SK-N-SH (cell line): Measurements from ENCODE around the gene PNKP. TPM values are rescaled to one million over a fixed set of nuclear protein-coding genes. Genes with fewer than 3 reads are reported as not detected.

Experiments used
- CTCF ChIA-PET: fragments of 300-600, 350-600 bp; formaldehyde crosslinking; extraction: SDS; loops from one replicate; lab custom pipeline; 2021; lab: Yijun Ruan, JAX
- POLR2A ChIA-PET: fragments of 350-600 bp; sonication (Branson Sonifier 250); formaldehyde crosslinking; extraction: SDS; loops from one replicate; lab custom pipeline; 2020; ENCODE audit warnings: antibody characterized with exemption, inconsistent platforms; lab: Yijun Ruan, JAX
- DNase-seq: peaks from one replicate; pipeline ENCODE4 v3.0.0; 2012
- H2AFZ ChIP-seq: fragments of 200-600 bp; sonication (generic); 2 replicates; pipeline ENCODE4 v1.8.1; 2016; ENCODE audit warnings: antibody characterized with exemption, mild to moderate bottlenecking, low read depth
- H3F3A ChIP-seq: fragments of 200-600 bp; sonication (generic); replicated peaks from 2 replicates; pipeline ENCODE3; 2016; ENCODE audit warnings: antibody characterized with exemption, mild to moderate bottlenecking; ENCODE audit not compliant: insufficient read depth
- H3K27ac ChIP-seq, 2 experiments: fragments of 200-500 bp in 1 of 2; fragments of 200-600 bp in 1 of 2; sonication (Bioruptor generic) in 1 of 2; sonication (generic), shearing (Covaris generic) in 1 of 2; 2 replicates each; pipeline versions ENCODE4 v1.5.1 to v1.6.1; 2014 to 2016; ENCODE audit warnings: low read depth in 2 of 2, inconsistent platforms in 1 of 2, low read length in 1 of 2, mild to moderate bottlenecking in 1 of 2, mixed read lengths in 1 of 2
- H3K27me3 ChIP-seq: fragments of 200-600 bp; sonication (generic), shearing (Covaris generic); 2 replicates; pipeline ENCODE4 v1.6.1; 2016; ENCODE audit warnings: mixed run types; ENCODE audit not compliant: insufficient read depth
- H3K36me3 ChIP-seq, 2 experiments: fragments of 200-500 bp in 1 of 2; fragments of 200-600 bp in 1 of 2; sonication (Bioruptor generic) in 1 of 2; sonication (generic) in 1 of 2; replicated peaks in 1 of 2; 2 replicates each; pipeline versions ENCODE3 to v1.5.1; 2014 to 2016; ENCODE audit warnings: low read length in 1 of 2, mild to moderate bottlenecking in 1 of 2; ENCODE audit not compliant: insufficient read depth in 2 of 2, control insufficient read depth in 1 of 2
- H3K4me1 ChIP-seq, 2 experiments: fragments of 200-500 bp in 1 of 2; fragments of 200-600 bp in 1 of 2; sonication (Bioruptor generic) in 1 of 2; sonication (generic), shearing (Covaris generic) in 1 of 2; 2 replicates each; pipeline versions ENCODE4 v1.5.1 to v1.6.1; 2014 to 2016; ENCODE audit warnings: low read depth in 1 of 2, low read length in 1 of 2, mixed run types in 1 of 2; ENCODE audit not compliant: insufficient read depth in 2 of 2, control insufficient read depth in 1 of 2
- H3K4me2 ChIP-seq: fragments of 200-600 bp; sonication (generic), shearing (Covaris generic); 2 replicates; pipeline ENCODE4 v1.6.1; 2017; ENCODE audit warnings: mixed run types
- H3K4me3 ChIP-seq, 2 experiments: fragments of 200-500 bp in 1 of 2; fragments of 200-600 bp in 1 of 2; sonication (Bioruptor generic) in 1 of 2; sonication (generic), shearing (Covaris generic) in 1 of 2; 2 replicates each; pipeline versions ENCODE4 v1.5.1 to v1.8.1; 2014 to 2016; ENCODE audit warnings: low read depth in 2 of 2, inconsistent platforms in 1 of 2, low read length in 1 of 2, mild to moderate bottlenecking in 1 of 2, mixed read lengths in 1 of 2, moderate library complexity in 1 of 2
- H3K79me2 ChIP-seq: fragments of 200-600 bp; sonication (generic); 2 replicates; pipeline ENCODE4 v1.8.1; 2017; ENCODE audit warnings: mild to moderate bottlenecking; ENCODE audit not compliant: insufficient read depth
- H3K9ac ChIP-seq: fragments of 200-600 bp; sonication (generic); 2 replicates; pipeline ENCODE4 v1.6.1; 2017; ENCODE audit warnings: mixed run types
- H3K9me2 ChIP-seq: fragments of 200-600 bp; sonication (generic); 2 replicates; pipeline ENCODE4 v1.6.1; 2017; ENCODE audit warnings: mixed run types
- H3K9me3 ChIP-seq: fragments of 200-600 bp; sonication (generic); 2 replicates; pipeline ENCODE4 v1.6.1; 2017; ENCODE audit warnings: mixed run types, mild to moderate bottlenecking, moderate library complexity
- H4K20me1 ChIP-seq: fragments of 200-600 bp; sonication (generic); 2 replicates; pipeline ENCODE4 v1.6.1; 2017; ENCODE audit warnings: mild to moderate bottlenecking, mixed run types; ENCODE audit not compliant: insufficient read depth
- CHD2 ChIP-seq: fragments of 150-350 bp; IDR thresholded peaks from 2 replicates; pipeline ENCODE4 v1.6.1; 2018; ENCODE audit warnings: low read length; ENCODE audit not compliant: partially characterized antibody
- CTCF ChIP-seq: fragments of 200-600 bp; sonication (generic); IDR thresholded peaks from 2 replicates; pipeline ENCODE4 v1.6.1; 2017; ENCODE audit warnings: antibody characterized with exemption, mild to moderate bottlenecking, moderate library complexity
- ELF1 ChIP-seq: IDR thresholded peaks from 2 replicates; pipeline ENCODE4 v1.4.0; 2012
- EP300 ChIP-seq, 2 experiments: IDR thresholded peaks; 2 replicates each; pipeline versions ENCODE4 v1.4.0 to v1.6.1; 2012; ENCODE audit warnings: borderline replicate concordance in 1 of 2, low read depth in 1 of 2, low read length in 1 of 2
- EZH2phosphoT487 ChIP-seq: fragments of 200-600 bp; sonication (generic); IDR thresholded peaks from 2 replicates; pipeline ENCODE4 v1.6.1; 2017; ENCODE audit warnings: low read depth, mixed run types, mild to moderate bottlenecking, antibody characterized with exemption, moderate library complexity, borderline replicate concordance
- FOSL2 ChIP-seq: IDR thresholded peaks from 2 replicates; pipeline ENCODE4 v1.4.0; 2012; ENCODE audit warnings: low read depth, mild to moderate bottlenecking, moderate library complexity, borderline replicate concordance
- FOXM1 ChIP-seq: IDR thresholded peaks from 2 replicates; pipeline ENCODE4 v1.4.0; 2012; ENCODE audit warnings: low read depth, mild to moderate bottlenecking
- MAX ChIP-seq: IDR thresholded peaks from 2 replicates; pipeline ENCODE4 v1.4.0; 2012; ENCODE audit warnings: low read depth
- NRF1 ChIP-seq: IDR thresholded peaks from 2 replicates; pipeline ENCODE4 v1.6.1; 2012; ENCODE audit warnings: low read depth, mild to moderate bottlenecking, low read length
- SIN3A ChIP-seq: IDR thresholded peaks from 2 replicates; pipeline ENCODE4 v1.6.1; 2012; ENCODE audit warnings: low read depth, mild to moderate bottlenecking, low read length, moderate library complexity, borderline replicate concordance
- SMC3 ChIP-seq: IDR thresholded peaks from 2 replicates; pipeline ENCODE4 v1.6.1; 2012; ENCODE audit warnings: low read depth, low read length, improper control_type of control experiment
- TAF1 ChIP-seq: IDR thresholded peaks from 2 replicates; pipeline ENCODE4 v1.6.1; 2012; ENCODE audit warnings: low read depth, mild to moderate bottlenecking, low read length, moderate library complexity, borderline replicate concordance
- TEAD4 ChIP-seq: IDR thresholded peaks from 2 replicates; pipeline ENCODE4 v1.4.0; 2012; ENCODE audit warnings: mild to moderate bottlenecking, borderline replicate concordance; ENCODE audit not compliant: insufficient read depth
- ZBTB33 ChIP-seq: IDR thresholded peaks from 2 replicates; pipeline ENCODE4 v1.4.0; 2012; ENCODE audit warnings: low read depth, borderline replicate concordance
- WGBS: methylation state at CpG from one replicate; pipeline ENCODE4 v1.1.6; 2017; ENCODE audit warnings: low lambda C conversion rate; 5-methylcytosine and 5-hydroxymethylcytosine counted together
- polyA plus RNA-seq, 3 experiments: library from polyadenylated mRNA; depleted of rRNA; stranded (reverse); fragments of >200 nt; gene quantifications; 2 replicates each; pipeline ENCODE4 v1.2.3, GENCODE V29; 2012
- TF ChIP-seq, protein P1 (sequence below): fragments of 150-350 bp; IDR thresholded peaks from 2 replicates; pipeline ENCODE4 v1.6.1; 2017; ENCODE audit warnings: antibody characterized with exemption, low read length, low read depth, borderline replicate concordance
- TF ChIP-seq, protein P2 (sequence below): IDR thresholded peaks from 2 replicates; pipeline ENCODE4 v1.4.0; 2012; ENCODE audit warnings: low read depth, borderline replicate concordance
- TF ChIP-seq, protein P3 (sequence below): fragments of 150-350 bp; IDR thresholded peaks from 2 replicates; pipeline ENCODE4 v1.6.1; 2016; ENCODE audit warnings: mild to moderate bottlenecking, low read depth, low read length
- TF ChIP-seq, protein P4 (sequence below): IDR thresholded peaks from 2 replicates; pipeline ENCODE4 v1.6.1; 2012; ENCODE audit warnings: mild to moderate bottlenecking, low read depth, low read length, moderate library complexity

The PNKP gene
- polyA plus RNA-seq, 1 of the 3 experiments (the other 2 are of a cell fraction), result 52.0 TPM

DNA sequence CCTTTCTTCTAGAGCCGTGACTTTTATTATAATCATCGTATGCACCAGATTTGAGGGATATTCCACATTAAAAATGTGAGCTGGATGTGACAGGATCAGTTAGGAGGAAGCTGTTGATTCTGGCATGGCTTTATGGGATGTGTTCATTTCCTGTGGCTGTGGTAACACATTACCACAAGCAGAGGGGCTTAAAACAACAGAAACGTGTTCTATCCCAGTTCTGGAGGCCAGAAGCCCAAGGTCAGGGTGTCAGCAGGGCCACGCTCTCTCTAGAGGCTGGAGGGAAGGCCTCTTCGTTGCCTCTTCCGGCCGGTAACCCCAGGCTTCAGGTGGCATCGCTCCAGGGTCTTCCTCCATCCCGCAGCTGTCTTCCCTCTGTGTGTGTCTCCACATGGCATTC, 34.8 kb downstream of the PNKP start (continued):
- no peak for TF ChIP-seq CTCF
- TF ChIP-seq MAX, result no peak
- TF ChIP-seq, protein P1, sequence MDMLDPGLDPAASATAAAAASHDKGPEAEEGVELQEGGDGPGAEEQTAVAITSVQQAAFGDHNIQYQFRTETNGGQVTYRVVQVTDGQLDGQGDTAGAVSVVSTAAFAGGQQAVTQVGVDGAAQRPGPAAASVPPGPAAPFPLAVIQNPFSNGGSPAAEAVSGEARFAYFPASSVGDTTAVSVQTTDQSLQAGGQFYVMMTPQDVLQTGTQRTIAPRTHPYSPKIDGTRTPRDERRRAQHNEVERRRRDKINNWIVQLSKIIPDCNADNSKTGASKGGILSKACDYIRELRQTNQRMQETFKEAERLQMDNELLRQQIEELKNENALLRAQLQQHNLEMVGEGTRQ, result no peak
- TF ChIP-seq FOSL2, result no peak
- no peak for TF ChIP-seq TEAD4
- TF ChIP-seq EP300 (IDR thresholded peaks at IDR 0.05; ENCODE audit: borderline replicate concordance in 1 of 2, low read depth in 1 of 2, low read length in 1 of 2), result no peak
- no peak for TF ChIP-seq ZBTB33
- no peak for TF ChIP-seq EZH2phosphoT487
- TF ChIP-seq FOXM1, result no peak
- TF ChIP-seq, protein P2, sequence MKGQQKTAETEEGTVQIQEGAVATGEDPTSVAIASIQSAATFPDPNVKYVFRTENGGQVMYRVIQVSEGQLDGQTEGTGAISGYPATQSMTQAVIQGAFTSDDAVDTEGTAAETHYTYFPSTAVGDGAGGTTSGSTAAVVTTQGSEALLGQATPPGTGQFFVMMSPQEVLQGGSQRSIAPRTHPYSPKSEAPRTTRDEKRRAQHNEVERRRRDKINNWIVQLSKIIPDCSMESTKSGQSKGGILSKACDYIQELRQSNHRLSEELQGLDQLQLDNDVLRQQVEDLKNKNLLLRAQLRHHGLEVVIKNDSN, result no peak
- TF ChIP-seq ELF1, result no peak

DNA sequence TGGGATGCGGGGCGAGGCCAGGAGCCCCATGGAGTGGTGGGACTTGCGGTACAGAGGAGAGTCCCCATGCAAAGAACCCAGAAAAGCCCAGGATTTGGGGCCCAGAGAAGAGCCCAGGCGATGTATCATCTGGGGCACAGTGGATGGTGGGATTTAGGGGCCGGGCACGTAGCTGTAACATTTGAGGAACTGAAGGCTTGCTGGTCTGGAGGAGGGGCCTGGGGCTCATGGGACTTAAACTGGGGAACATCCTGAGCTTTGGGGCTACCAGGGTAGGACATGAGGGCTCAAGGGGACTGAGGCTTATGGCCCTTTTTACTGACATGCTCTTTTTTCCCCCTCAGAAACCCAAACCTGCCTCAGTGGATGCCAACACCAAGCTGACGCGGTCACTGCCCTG, 35.8 kb downstream of the PNKP start:
- peaks cover 4 to 52% of the 10 kb centered on the region in 2 experiments for H3K36me3 ChIP-seq
- POLR2A ChIA-PET, result no interaction called here
- TF ChIP-seq TAF1, result no peak
- TF ChIP-seq, protein P3, sequence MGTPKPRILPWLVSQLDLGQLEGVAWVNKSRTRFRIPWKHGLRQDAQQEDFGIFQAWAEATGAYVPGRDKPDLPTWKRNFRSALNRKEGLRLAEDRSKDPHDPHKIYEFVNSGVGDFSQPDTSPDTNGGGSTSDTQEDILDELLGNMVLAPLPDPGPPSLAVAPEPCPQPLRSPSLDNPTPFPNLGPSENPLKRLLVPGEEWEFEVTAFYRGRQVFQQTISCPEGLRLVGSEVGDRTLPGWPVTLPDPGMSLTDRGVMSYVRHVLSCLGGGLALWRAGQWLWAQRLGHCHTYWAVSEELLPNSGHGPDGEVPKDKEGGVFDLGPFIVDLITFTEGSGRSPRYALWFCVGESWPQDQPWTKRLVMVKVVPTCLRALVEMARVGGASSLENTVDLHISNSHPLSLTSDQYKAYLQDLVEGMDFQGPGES, result no peak
- TF ChIP-seq CHD2, result no peak
- TF ChIP-seq NRF1, result no peak
- TF ChIP-seq, protein P4, sequence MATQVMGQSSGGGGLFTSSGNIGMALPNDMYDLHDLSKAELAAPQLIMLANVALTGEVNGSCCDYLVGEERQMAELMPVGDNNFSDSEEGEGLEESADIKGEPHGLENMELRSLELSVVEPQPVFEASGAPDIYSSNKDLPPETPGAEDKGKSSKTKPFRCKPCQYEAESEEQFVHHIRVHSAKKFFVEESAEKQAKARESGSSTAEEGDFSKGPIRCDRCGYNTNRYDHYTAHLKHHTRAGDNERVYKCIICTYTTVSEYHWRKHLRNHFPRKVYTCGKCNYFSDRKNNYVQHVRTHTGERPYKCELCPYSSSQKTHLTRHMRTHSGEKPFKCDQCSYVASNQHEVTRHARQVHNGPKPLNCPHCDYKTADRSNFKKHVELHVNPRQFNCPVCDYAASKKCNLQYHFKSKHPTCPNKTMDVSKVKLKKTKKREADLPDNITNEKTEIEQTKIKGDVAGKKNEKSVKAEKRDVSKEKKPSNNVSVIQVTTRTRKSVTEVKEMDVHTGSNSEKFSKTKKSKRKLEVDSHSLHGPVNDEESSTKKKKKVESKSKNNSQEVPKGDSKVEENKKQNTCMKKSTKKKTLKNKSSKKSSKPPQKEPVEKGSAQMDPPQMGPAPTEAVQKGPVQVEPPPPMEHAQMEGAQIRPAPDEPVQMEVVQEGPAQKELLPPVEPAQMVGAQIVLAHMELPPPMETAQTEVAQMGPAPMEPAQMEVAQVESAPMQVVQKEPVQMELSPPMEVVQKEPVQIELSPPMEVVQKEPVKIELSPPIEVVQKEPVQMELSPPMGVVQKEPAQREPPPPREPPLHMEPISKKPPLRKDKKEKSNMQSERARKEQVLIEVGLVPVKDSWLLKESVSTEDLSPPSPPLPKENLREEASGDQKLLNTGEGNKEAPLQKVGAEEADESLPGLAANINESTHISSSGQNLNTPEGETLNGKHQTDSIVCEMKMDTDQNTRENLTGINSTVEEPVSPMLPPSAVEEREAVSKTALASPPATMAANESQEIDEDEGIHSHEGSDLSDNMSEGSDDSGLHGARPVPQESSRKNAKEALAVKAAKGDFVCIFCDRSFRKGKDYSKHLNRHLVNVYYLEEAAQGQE, result no peak
- TF ChIP-seq EZH2phosphoT487, result no peak
- TF ChIP-seq EP300 (IDR thresholded peaks at IDR 0.05; ENCODE audit: borderline replicate concordance in 1 of 2, low read depth in 1 of 2, low read length in 1 of 2), result no peak
- no peak for TF ChIP-seq FOXM1
- no peak for TF ChIP-seq SMC3
- no peak for TF ChIP-seq SIN3A
- no peak for TF ChIP-seq FOSL2
- TF ChIP-seq, protein P2, result no peak

More for the DNA sequence above, 35.8 kb downstream of the PNKP start:
- H3K9me2 ChIP-seq, result no peaks in the 10 kb centered on the region
- 96% methylated on average over 6 of the region's 8 CpGs for WGBS
- no peak overlapping the region for H3K27ac ChIP-seq
- 0 out of 2 replicates have a peak, but pooled peaks cover 5% of the 10 kb centered on the region for H4K20me1 ChIP-seq
- no peaks in the 10 kb centered on the region for H3K9me3 ChIP-seq
- H3K27me3 ChIP-seq, result no peaks in the 10 kb centered on the region
- H3K4me3 ChIP-seq, result no peak overlapping the region
- no peak overlapping the region for H3K9ac ChIP-seq
- H3K4me1 ChIP-seq, result no peaks in the 10 kb centered on the region
- no peak overlapping the region for H3K4me2 ChIP-seq
- H2AFZ ChIP-seq, result no peak overlapping the region
- no peaks in the 10 kb centered on the region for H3F3A ChIP-seq
- peaks cover 7% of the 10 kb centered on the region; the same call in 1 of the 2 replicates for H3K79me2 ChIP-seq
- CTCF ChIA-PET, result no interaction called here
- no peak for DNase-seq
